ENCODE measurements around the gene NEGR1. TPM values are rescaled to one million over a fixed set of nuclear protein-coding genes. Genes with fewer than 3 reads are reported as not detected.

The NEGR1 gene
- total and polyA plus RNA-seq, 7 donors: 0.69 to 69.2 (median 42.5) TPM

GRCh38 chr1:71427066-71427465 is 855.3 kb downstream of the NEGR1 start:
- no peaks in the 10 kb centered on the region for H3K27me3 ChIP-seq
- TF ChIP-seq, protein P1, sequence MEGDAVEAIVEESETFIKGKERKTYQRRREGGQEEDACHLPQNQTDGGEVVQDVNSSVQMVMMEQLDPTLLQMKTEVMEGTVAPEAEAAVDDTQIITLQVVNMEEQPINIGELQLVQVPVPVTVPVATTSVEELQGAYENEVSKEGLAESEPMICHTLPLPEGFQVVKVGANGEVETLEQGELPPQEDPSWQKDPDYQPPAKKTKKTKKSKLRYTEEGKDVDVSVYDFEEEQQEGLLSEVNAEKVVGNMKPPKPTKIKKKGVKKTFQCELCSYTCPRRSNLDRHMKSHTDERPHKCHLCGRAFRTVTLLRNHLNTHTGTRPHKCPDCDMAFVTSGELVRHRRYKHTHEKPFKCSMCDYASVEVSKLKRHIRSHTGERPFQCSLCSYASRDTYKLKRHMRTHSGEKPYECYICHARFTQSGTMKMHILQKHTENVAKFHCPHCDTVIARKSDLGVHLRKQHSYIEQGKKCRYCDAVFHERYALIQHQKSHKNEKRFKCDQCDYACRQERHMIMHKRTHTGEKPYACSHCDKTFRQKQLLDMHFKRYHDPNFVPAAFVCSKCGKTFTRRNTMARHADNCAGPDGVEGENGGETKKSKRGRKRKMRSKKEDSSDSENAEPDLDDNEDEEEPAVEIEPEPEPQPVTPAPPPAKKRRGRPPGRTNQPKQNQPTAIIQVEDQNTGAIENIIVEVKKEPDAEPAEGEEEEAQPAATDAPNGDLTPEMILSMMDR (IDR thresholded peaks at IDR 0.05): no peak
- TF ChIP-seq POLR2AphosphoS5 (IDR thresholded peaks at IDR 0.05) (no peak), POLR2A (IDR thresholded peaks at IDR 0.05) (no peak), EP300 (IDR thresholded peaks at IDR 0.05) (no peak)
- H3K36me3 ChIP-seq: no peaks in the 10 kb centered on the region
- no peak overlapping the region for H3K4me3 ChIP-seq
- WGBS, 2 donors: 95% methylated on average over 3 of the region's 3 CpGs
- no peaks in the 10 kb centered on the region for H3K4me1 ChIP-seq
- H3K27ac ChIP-seq: no peak overlapping the region
- intact Hi-C loops (cut with DNase I): no loop called here
- H3K9me3 ChIP-seq: no peaks in the 10 kb centered on the region
- no peak for DNase-seq

DNA sequence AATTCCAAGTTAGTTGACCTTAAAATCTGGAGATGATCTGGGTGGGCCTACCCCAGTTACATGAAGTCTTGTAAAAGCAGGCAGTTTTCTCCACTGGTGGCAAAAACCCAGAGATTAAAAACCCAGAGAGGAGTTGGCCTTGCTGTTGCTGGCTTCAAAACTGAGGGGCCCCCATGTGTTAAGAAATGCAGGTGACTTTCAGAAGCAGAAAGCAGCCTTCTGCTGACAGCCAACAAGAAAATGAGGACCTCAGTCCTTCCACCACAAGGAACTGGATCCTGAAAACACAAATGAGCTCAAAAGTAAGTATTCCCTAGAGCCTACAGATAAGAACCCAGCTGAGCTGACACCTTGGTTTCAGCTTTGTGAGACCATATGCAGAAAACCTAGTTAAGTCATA is 857.8 kb downstream of the NEGR1 start:
- Histone ChIP-seq H3K9me3 (no peaks in the 10 kb centered on the region), H3K4me3 (no peak overlapping the region), H3K36me3 (no peaks in the 10 kb centered on the region), H3K27ac (no peak overlapping the region), H3K27me3 (no peaks in the 10 kb centered on the region), H3K4me1 (no peaks in the 10 kb centered on the region)
- intact Hi-C loops (cut with DNase I): no loop called here
- TF ChIP-seq POLR2AphosphoS5 (IDR thresholded peaks at IDR 0.05): no peak
- TF ChIP-seq, protein P1 (IDR thresholded peaks at IDR 0.05): no peak
- no peak for DNase-seq

DNA sequence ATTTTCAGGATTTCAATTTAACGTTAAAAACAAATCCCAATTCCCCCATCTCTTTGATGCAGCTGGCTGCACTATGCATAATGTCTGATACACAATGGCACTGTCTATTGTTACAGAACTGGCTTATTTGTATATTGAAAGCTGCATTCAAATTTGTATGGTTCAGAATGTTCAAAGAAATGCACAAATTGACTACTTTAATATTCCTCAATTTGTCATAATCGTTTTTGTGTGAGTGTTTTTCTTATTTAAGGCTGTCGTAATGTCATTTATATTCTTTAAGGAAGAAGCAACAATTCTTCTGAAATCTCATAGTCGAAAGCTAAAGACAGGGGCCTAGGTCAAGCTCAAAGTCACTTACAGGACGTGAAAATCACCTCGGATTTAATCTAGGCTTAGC is 860.1 kb downstream of the NEGR1 start:
- no peak for DNase-seq
- WGBS, 2 donors: 85% methylated on average over 6 of the region's 6 CpGs
- no peak overlapping the region for H3K4me3 ChIP-seq
- no peaks in the 10 kb centered on the region for H3K9me3 ChIP-seq
- H3K27me3 ChIP-seq: no peaks in the 10 kb centered on the region
- intact Hi-C loops (cut with DNase I): no loop called here
- H3K4me1 ChIP-seq: no peaks in the 10 kb centered on the region
- H3K36me3 ChIP-seq: no peaks in the 10 kb centered on the region
- no peak overlapping the region for H3K27ac ChIP-seq
- TF ChIP-seq POLR2AphosphoS5 (IDR thresholded peaks at IDR 0.05) (no peak), EP300 (IDR thresholded peaks at IDR 0.05) (no peak), POLR2A (IDR thresholded peaks at IDR 0.05) (no peak)
- TF ChIP-seq, protein P1 (IDR thresholded peaks at IDR 0.05): no peak

DNA sequence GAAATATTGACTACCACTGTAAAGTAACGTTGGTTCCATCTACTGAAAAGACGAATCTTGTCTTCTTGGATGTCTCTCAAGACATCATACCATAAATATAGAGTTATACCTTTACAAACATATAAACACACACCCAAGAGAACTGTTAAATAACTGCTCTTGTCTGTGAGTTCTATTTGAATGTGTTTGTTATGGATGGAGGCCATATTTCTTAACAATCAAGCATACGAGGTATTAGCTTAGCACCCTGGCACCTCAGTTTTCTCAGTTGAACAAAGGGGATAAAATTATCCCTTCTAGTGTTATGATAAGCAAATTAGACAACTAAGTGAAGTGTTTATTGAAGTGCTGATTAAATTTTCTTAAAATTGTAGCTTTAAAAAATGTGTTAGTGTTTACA is 864.9 kb downstream of the NEGR1 start:
- no peak for DNase-seq
- 70 to 82% methylated on average over 3 of the region's 3 CpGs for WGBS, 2 donors
- no peaks in the 10 kb centered on the region for H3K36me3 ChIP-seq
- H3K27me3 ChIP-seq: no peaks in the 10 kb centered on the region
- peaks cover 0 to 6% (median 0%) of the 10 kb centered on the region in 4 donors for H3K4me1 ChIP-seq
- intact Hi-C loops (cut with DNase I): no loop called here
- no peak overlapping the region for H3K4me3 ChIP-seq
- no peak overlapping the region for H3K27ac ChIP-seq
- H3K9me3 ChIP-seq: no peaks in the 10 kb centered on the region
- TF ChIP-seq EP300 (IDR thresholded peaks at IDR 0.05) (no peak), POLR2A (IDR thresholded peaks at IDR 0.05) (no peak), POLR2AphosphoS5 (IDR thresholded peaks at IDR 0.05) (no peak)
- TF ChIP-seq, protein P1 (IDR thresholded peaks at IDR 0.05): no peak

DNA sequence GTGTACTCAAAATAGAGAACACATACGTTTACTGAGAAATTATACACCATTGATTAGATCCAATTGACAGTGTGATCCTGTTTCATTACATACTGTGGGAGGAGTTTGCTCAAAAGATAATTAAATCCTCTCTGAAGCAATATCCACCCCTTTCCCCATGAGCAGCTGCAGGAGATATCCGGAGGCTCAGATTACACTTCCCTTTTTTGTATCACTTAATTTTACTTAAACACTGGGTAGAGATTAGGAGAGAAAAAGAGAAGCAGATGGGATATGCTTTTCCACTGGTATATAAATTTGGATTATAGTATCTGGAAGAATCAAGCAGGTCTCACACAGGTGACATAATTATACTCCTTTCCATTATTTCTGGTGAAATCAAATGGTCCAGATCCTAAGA is 868.2 kb downstream of the NEGR1 start:
- 44% methylated on average over 2 of the region's 2 CpGs for WGBS, 2 donors
- intact Hi-C loops (cut with DNase I): no loop called here
- no peaks in the 10 kb centered on the region for H3K27me3 ChIP-seq
- no peak overlapping the region for H3K4me3 ChIP-seq
- no peak for TF ChIP-seq EP300 (IDR thresholded peaks at IDR 0.05)
- no peaks in the 10 kb centered on the region for H3K9me3 ChIP-seq
- DNase-seq: no peak
- H3K36me3 ChIP-seq: no peaks in the 10 kb centered on the region
- H3K4me1 ChIP-seq: peaks cover 0 to 6% (median 0%) of the 10 kb centered on the region in 4 donors
- H3K27ac ChIP-seq: no peak overlapping the region
